ENCODE data around the gene PTPN13.

Gene PTPN13

GRCh38 chr4:86741846-86742245 lies 147.7 kb downstream of the PTPN13 start:
- TF ChIP-seq CTCF (IDR thresholded peaks at IDR 0.05; ENCODE audit: control insufficient read depth, insufficient read depth, low read depth, low read length, missing control alignments), result no peak
- H3K4me3 ChIP-seq (ENCODE audit: control insufficient read depth, low read depth, low read length), result no peak overlapping the region
- no peak for DNase-seq (ENCODE audit: low read depth)

- no peak overlapping the region for H3K4me3 ChIP-seq (ENCODE audit: control insufficient read depth, low read depth, low read length)
- TF ChIP-seq CTCF (IDR thresholded peaks at IDR 0.05; ENCODE audit: control insufficient read depth, insufficient read depth, low read depth, low read length, missing control alignments), result no peak
- DNase-seq (ENCODE audit: low read depth), result no peak
Observed at GRCh38 chr4:86744570-86744969, 150.5 kb downstream of the PTPN13 start.

- H3K4me3 ChIP-seq (ENCODE audit: control insufficient read depth, low read depth, low read length), result no peak overlapping the region
- DNase-seq (ENCODE audit: low read depth), result no peak
- TF ChIP-seq CTCF (IDR thresholded peaks at IDR 0.05; ENCODE audit: control insufficient read depth, insufficient read depth, low read depth, low read length, missing control alignments), result no peak
Observed at GRCh38 chr4:86749121-86749520, 155.0 kb downstream of the PTPN13 start.

GRCh38 chr4:86755388-86755787 lies 161.3 kb downstream of the PTPN13 start:
- H3K4me3 ChIP-seq (ENCODE audit: control insufficient read depth, low read depth, low read length), result no peak overlapping the region
- DNase-seq (ENCODE audit: low read depth), result no peak
- no peak for TF ChIP-seq CTCF (IDR thresholded peaks at IDR 0.05; ENCODE audit: control insufficient read depth, insufficient read depth, low read depth, low read length, missing control alignments)

GRCh38 chr4:86757468-86757867 lies 163.4 kb downstream of the PTPN13 start:
- no peak overlapping the region for H3K4me3 ChIP-seq (ENCODE audit: control insufficient read depth, low read depth, low read length)
- DNase-seq (ENCODE audit: low read depth), result no peak
- TF ChIP-seq CTCF (IDR thresholded peaks at IDR 0.05; ENCODE audit: control insufficient read depth, insufficient read depth, low read depth, low read length, missing control alignments), result no peak

GRCh38 chr4:86759298-86759697 lies 165.2 kb downstream of the PTPN13 start:
- no peak for DNase-seq (ENCODE audit: low read depth)
- H3K4me3 ChIP-seq (ENCODE audit: control insufficient read depth, low read depth, low read length), result no peak overlapping the region
- TF ChIP-seq CTCF (IDR thresholded peaks at IDR 0.05; ENCODE audit: control insufficient read depth, insufficient read depth, low read depth, low read length, missing control alignments), result no peak

- no peak for TF ChIP-seq CTCF (IDR thresholded peaks at IDR 0.05; ENCODE audit: control insufficient read depth, insufficient read depth, low read depth, low read length, missing control alignments)
- no peak overlapping the region for H3K4me3 ChIP-seq (ENCODE audit: control insufficient read depth, low read depth, low read length)
- no peak for DNase-seq (ENCODE audit: low read depth)
Observed at GRCh38 chr4:86762649-86763048, 168.5 kb downstream of the PTPN13 start.
